Suprapubic skin (tissue), 4 donors: ENCODE results near the gene PCDH15. TPM values are rescaled to one million over a fixed set of nuclear protein-coding genes. Genes with fewer than 3 reads are reported as not detected.

Experiments
- DNase-seq, 2 donors: peaks; one replicate each; pipeline ENCODE4 v3.0.0-alpha.2; 2019; ENCODE audit warnings: low spot score in 2 of 2
- H3K27ac ChIP-seq: fragments of 200-600 bp; sonication (generic); one replicate; pipeline ENCODE4 v1.5.1; 2019
- H3K27me3 ChIP-seq: fragments of 200-600 bp; sonication (generic); one replicate; pipeline ENCODE4 v1.5.1; 2019
- H3K36me3 ChIP-seq: fragments of 200-600 bp; sonication (generic); one replicate; pipeline ENCODE4 v1.5.1; 2019
- H3K4me1 ChIP-seq: fragments of 200-600 bp; sonication (generic); one replicate; pipeline ENCODE4 v1.5.1; 2019
- H3K4me3 ChIP-seq: fragments of 200-600 bp; sonication (generic); one replicate; pipeline ENCODE4 v1.5.1; 2019; ENCODE audit warnings: mild to moderate bottlenecking
- H3K9me3 ChIP-seq: fragments of 200-600 bp; sonication (generic); one replicate; pipeline ENCODE4 v1.5.1; 2019
- EP300 ChIP-seq: sonication (generic); formaldehyde crosslinking; IDR thresholded peaks from one replicate; pipeline ENCODE4 v1.6.1; 2017; ENCODE audit warnings: antibody characterized with exemption
- POLR2A ChIP-seq, 2 donors: fragments of 450-650 bp; IDR thresholded peaks; one replicate each; pipeline ENCODE4 v1.6.1; 2017; ENCODE audit warnings: antibody characterized with exemption in 2 of 2, mild to moderate bottlenecking in 2 of 2, moderate library complexity in 2 of 2
- POLR2AphosphoS5 ChIP-seq, 3 donors: sonication (generic); formaldehyde crosslinking; IDR thresholded peaks; one replicate each; pipeline ENCODE4 v1.6.1; 2017; ENCODE audit warnings: antibody characterized with exemption in 3 of 3
- WGBS: methylation state at CpG from one replicate; pipeline ENCODE4 v1.1.5; 2018; 5-methylcytosine and 5-hydroxymethylcytosine counted together
- total RNA-seq, 4 donors: library from RNA; depleted of rRNA; stranded (reverse); fragments of >200 nt; gene quantifications; one replicate each; pipeline ENCODE4 v1.1.0, GENCODE V29; 2016
- TF ChIP-seq, protein P1 (sequence below), 2 donors: fragments of 200-600 bp in 1 of 2; fragments of 450-650 bp in 1 of 2; sonication (generic) in 1 of 2; IDR thresholded peaks; one replicate each; pipeline ENCODE4 v1.5.1; 2016 to 2019; ENCODE audit warnings: antibody characterized with exemption in 2 of 2, mild to moderate bottlenecking in 1 of 2, moderate library complexity in 1 of 2

Gene PCDH15
- total RNA-seq, 4 donors from 2014 or later, result 0.11 TPM; not detected in 3

DNA sequence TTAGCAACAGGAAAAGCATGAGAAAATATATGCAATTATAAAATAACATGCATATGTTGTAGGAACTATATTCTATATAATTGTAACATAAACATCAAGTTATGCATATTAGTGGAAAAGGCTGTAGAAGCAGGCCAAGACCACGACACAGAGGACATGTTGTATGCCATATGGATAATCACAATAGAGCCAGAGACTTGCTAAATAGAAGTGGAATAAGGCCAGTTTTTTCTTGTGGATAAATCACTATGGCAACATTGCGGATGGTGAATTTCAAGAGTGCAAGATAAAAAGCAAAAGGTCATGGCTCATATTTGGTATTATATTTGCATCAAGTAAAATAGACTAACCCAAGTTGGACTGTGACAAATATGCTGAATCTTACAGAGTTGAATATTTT, 93.0 kb downstream of the PCDH15 start:
- Histone ChIP-seq H3K4me3 (no peak overlapping the region), H3K27ac (no peak overlapping the region), H3K27me3 (no peaks in the 10 kb centered on the region), H3K4me1 (no peaks in the 10 kb centered on the region), H3K9me3 (no peaks in the 10 kb centered on the region), H3K36me3 (no peaks in the 10 kb centered on the region)
- 70% methylated on average over 2 of the region's 2 CpGs for WGBS
- TF ChIP-seq EP300, result no peak
- no peak for TF ChIP-seq POLR2AphosphoS5 (IDR thresholded peaks at IDR 0.05)
- TF ChIP-seq, protein P1, sequence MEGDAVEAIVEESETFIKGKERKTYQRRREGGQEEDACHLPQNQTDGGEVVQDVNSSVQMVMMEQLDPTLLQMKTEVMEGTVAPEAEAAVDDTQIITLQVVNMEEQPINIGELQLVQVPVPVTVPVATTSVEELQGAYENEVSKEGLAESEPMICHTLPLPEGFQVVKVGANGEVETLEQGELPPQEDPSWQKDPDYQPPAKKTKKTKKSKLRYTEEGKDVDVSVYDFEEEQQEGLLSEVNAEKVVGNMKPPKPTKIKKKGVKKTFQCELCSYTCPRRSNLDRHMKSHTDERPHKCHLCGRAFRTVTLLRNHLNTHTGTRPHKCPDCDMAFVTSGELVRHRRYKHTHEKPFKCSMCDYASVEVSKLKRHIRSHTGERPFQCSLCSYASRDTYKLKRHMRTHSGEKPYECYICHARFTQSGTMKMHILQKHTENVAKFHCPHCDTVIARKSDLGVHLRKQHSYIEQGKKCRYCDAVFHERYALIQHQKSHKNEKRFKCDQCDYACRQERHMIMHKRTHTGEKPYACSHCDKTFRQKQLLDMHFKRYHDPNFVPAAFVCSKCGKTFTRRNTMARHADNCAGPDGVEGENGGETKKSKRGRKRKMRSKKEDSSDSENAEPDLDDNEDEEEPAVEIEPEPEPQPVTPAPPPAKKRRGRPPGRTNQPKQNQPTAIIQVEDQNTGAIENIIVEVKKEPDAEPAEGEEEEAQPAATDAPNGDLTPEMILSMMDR (IDR thresholded peaks at IDR 0.05), result no peak
- TF ChIP-seq POLR2A (IDR thresholded peaks at IDR 0.05), result no peak
- no peak for DNase-seq

DNA sequence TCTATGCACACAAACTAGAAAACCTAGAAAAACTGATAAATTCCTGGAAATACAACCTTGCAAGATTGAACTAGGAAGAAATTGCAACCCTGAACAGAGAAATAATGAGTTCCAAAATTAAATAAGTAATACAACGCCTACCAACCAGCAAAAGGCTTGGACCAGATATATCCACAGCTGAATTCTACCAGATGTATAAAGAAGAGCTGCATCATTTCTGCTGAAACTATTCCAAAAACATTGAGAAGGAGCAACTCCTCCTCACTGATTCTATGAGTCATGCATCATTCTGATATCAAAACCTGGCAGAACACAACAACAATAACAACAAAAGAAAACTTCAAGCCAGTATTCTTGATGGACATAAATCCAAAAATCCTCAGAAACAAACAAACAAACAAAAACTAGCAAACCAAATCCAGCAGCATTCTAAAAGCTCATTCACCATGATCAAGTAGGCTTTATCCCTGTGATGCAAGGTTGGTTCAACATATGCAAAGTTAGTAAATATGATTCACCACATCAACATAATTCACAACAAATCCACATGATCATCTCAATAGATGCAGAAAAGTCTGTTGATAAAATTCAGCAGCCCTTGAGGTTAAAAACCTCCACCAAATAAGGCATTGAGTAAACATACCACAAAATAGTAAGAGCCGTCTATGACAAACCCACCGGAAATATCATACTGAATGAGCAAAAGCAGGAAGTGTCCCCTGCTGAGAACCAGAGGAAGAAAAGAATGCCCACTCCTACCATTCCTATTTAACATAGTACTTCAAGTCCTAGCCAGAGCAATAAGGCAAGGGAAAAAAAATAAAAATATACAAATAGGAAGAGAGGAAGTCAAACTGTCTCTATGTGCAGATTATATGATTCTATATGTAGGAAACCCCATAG, 98.2 kb downstream of the PCDH15 start:
- no peaks in the 10 kb centered on the region for H3K4me1 ChIP-seq
- no peak overlapping the region for H3K4me3 ChIP-seq
- TF ChIP-seq POLR2AphosphoS5 (IDR thresholded peaks at IDR 0.05) (no peak), EP300 (no peak), POLR2A (IDR thresholded peaks at IDR 0.05) (no peak)
- TF ChIP-seq, protein P1 (IDR thresholded peaks at IDR 0.05), result no peak
- no peaks in the 10 kb centered on the region for H3K27me3 ChIP-seq
- DNase-seq, result no peak
- H3K36me3 ChIP-seq, result no peaks in the 10 kb centered on the region
- WGBS, result 83% methylated on average over 3 of the region's 3 CpGs
- H3K27ac ChIP-seq, result no peak overlapping the region
- no peaks in the 10 kb centered on the region for H3K9me3 ChIP-seq

- Histone ChIP-seq H3K27ac (no peak overlapping the region), H3K4me3 (no peak overlapping the region), H3K4me1 (no peaks in the 10 kb centered on the region), H3K9me3 (no peaks in the 10 kb centered on the region), H3K36me3 (no peaks in the 10 kb centered on the region), H3K27me3 (no peaks in the 10 kb centered on the region)
- TF ChIP-seq, protein P1 (IDR thresholded peaks at IDR 0.05), result no peak
- no peak for TF ChIP-seq EP300
- no peak for DNase-seq
- 44% methylated on average over 1 of the region's 1 CpG for WGBS
Measured at GRCh38 chr10:54691331-54691730, 109.7 kb downstream of the PCDH15 start.

GRCh38 chr10:54682554-54682953, 118.5 kb downstream of the PCDH15 start:
- H3K27me3 ChIP-seq, result no peaks in the 10 kb centered on the region
- DNase-seq, result no peak
- TF ChIP-seq POLR2A (IDR thresholded peaks at IDR 0.05), result no peak
- TF ChIP-seq, protein P1 (IDR thresholded peaks at IDR 0.05), result no peak
- TF ChIP-seq POLR2AphosphoS5 (IDR thresholded peaks at IDR 0.05), result no peak
- no peak for TF ChIP-seq EP300

GRCh38 chr10:54681136-54681535, 119.9 kb downstream of the PCDH15 start:
- Histone ChIP-seq H3K4me3 (no peak overlapping the region), H3K27ac (no peak overlapping the region), H3K4me1 (no peaks in the 10 kb centered on the region), H3K9me3 (no peaks in the 10 kb centered on the region), H3K36me3 (no peaks in the 10 kb centered on the region), H3K27me3 (no peaks in the 10 kb centered on the region)
- 87% methylated on average over 2 of the region's 2 CpGs for WGBS
- TF ChIP-seq POLR2A (IDR thresholded peaks at IDR 0.05) (no peak), EP300 (no peak), POLR2AphosphoS5 (IDR thresholded peaks at IDR 0.05) (no peak)
- TF ChIP-seq, protein P1 (IDR thresholded peaks at IDR 0.05), result no peak
- DNase-seq, result no peak

More at GRCh38 chr10:54682554-54682953, 118.5 kb downstream of the PCDH15 start:
- H3K9me3 ChIP-seq, result no peaks in the 10 kb centered on the region
- no peaks in the 10 kb centered on the region for H3K4me1 ChIP-seq
- H3K27ac ChIP-seq, result no peak overlapping the region
- H3K4me3 ChIP-seq, result no peak overlapping the region
- 35% methylated on average over 1 of the region's 1 CpG for WGBS
- H3K36me3 ChIP-seq, result no peaks in the 10 kb centered on the region
